Nephron (organoid): Measurements from ENCODE around the gene PPP2CA.
A peak's percentile ranks its signal among the peaks of the same experiment; 100 is the strongest.

ENCODE experiments used
- H3K27ac Mint-ChIP-seq, 3 experiments: 2 replicates each; pipeline ENCODE4 v1.8.0; 2020; ENCODE audit warnings: mixed read lengths in 3 of 3, mild to moderate bottlenecking in 2 of 3, moderate library complexity in 1 of 3
- H3K27me3 Mint-ChIP-seq: 2 replicates; pipeline ENCODE4 v1.8.0; 2021; ENCODE audit warnings: low read depth, mild to moderate bottlenecking, moderate library complexity, mixed read lengths
- H3K36me3 Mint-ChIP-seq: 2 replicates; pipeline ENCODE4 v1.8.0; 2020; ENCODE audit warnings: low read depth, mixed read lengths
- H3K4me1 Mint-ChIP-seq: 2 replicates; pipeline ENCODE4 v1.8.0; 2020; ENCODE audit warnings: mixed read lengths
- H3K4me3 Mint-ChIP-seq, 3 experiments: 2 replicates each; pipeline ENCODE4 v1.8.0; 2020; ENCODE audit warnings: mild to moderate bottlenecking in 3 of 3, mixed read lengths in 3 of 3, moderate library complexity in 2 of 3
- H3K9me3 Mint-ChIP-seq: 2 replicates; pipeline ENCODE4 v1.8.0; 2020; ENCODE audit warnings: mixed read lengths
- TF ChIP-seq, protein P1 (sequence below), 3 experiments: fragments of 200-600 bp; sonication (generic); IDR thresholded peaks; one replicate each; pipeline ENCODE4 v1.5.0; 2021; ENCODE audit warnings: antibody characterized with exemption in 3 of 3; ENCODE audit not compliant: unreplicated experiment in 3 of 3

PPP2CA gene

DNA sequence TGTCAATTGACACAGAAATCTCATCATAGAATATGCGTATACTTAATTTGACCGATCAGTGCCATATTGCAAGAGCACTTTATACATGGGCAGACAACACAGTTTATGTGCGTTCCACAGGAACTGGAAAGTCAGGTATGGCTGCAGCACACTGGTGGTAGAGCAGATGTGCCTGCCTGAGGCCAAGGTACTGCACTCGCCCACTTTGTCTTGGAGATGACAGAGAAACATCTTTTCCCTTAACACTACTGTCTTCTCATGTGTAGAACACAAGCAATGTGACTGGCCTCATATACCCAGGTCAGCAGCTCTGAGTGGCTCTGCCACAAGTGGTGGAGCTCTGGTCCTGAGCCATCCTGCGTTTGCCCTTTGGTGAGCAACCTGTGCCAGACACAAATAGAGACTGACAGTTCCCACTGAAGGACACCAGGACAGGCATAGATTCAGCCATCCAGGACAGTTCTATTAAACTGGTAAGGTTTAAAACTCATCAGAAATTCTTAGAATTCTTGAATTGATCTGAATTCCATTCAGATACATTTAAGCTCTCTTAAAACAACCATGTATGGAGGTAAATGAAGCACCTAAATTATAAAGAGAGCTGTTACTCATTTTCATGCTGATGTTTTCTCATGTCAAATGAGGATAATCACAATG, 21.0 kb upstream of the PPP2CA start:
- TF ChIP-seq, protein P1, sequence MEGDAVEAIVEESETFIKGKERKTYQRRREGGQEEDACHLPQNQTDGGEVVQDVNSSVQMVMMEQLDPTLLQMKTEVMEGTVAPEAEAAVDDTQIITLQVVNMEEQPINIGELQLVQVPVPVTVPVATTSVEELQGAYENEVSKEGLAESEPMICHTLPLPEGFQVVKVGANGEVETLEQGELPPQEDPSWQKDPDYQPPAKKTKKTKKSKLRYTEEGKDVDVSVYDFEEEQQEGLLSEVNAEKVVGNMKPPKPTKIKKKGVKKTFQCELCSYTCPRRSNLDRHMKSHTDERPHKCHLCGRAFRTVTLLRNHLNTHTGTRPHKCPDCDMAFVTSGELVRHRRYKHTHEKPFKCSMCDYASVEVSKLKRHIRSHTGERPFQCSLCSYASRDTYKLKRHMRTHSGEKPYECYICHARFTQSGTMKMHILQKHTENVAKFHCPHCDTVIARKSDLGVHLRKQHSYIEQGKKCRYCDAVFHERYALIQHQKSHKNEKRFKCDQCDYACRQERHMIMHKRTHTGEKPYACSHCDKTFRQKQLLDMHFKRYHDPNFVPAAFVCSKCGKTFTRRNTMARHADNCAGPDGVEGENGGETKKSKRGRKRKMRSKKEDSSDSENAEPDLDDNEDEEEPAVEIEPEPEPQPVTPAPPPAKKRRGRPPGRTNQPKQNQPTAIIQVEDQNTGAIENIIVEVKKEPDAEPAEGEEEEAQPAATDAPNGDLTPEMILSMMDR (IDR thresholded peaks at IDR 0.05; ENCODE audit: unreplicated experiment in 3 of 3), result no peak
- Mint-ChIP-seq H3K4me3 (no peak overlapping the region), H3K9me3 (no peaks in the 10 kb centered on the region), H3K27ac (peak overlapping the region in 1 of 3 experiments; percentile 54), H3K4me1 (peaks cover 32% of the 10 kb centered on the region), H3K36me3 (no peaks in the 10 kb centered on the region), H3K27me3 (no peaks in the 10 kb centered on the region)

DNA sequence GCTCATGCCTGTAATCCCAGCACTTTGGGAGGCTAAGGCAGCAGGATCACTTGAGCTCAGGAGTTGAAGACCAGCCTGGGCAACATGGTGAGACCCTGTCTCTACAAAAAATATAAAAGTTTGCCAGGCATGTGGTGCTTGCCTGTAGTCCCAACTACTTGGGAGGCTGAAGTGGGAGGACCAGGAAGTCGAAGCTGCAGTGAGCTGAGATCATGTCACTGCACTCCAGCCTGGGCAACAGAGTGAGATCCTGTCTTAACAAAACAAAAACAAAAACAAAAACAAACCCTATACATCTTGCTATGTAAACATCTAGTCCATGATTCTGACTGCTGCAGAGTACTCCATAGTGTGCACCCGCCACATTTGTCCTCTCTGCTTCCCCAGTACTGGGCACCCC, 19.8 kb upstream of the PPP2CA start:
- Mint-ChIP-seq H3K27ac (peak overlapping the region; percentile 76 to 89 (median 83)), H3K27me3 (no peaks in the 10 kb centered on the region), H3K36me3 (no peaks in the 10 kb centered on the region), H3K4me3 (no peak overlapping the region), H3K9me3 (no peaks in the 10 kb centered on the region), H3K4me1 (peaks cover 32% of the 10 kb centered on the region)
- TF ChIP-seq, protein P1 (IDR thresholded peaks at IDR 0.05; ENCODE audit: unreplicated experiment in 3 of 3), result no peak

DNA sequence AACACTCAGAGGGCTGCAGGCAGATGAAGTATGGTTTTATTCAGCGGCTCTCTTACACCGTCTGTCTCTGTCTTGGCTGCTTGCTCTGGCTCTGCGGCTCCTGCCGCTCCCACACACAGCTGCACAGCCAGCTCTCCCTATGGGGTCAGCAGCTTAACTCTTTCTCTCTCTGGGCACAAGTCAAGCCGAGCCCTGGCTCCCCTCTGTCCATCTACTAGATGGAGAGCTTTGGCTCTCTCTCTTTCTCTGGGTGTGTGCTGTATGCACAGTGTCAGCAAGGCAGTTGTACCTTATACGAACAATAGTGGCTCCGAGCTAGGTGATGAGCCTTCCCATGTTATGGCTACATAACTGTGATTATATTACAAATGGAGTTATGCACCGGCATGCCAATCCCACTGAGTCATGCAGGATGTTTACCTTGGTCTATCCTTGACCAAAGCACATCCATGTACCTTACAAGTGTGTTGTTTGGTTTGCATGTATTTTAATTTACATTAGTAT, 19.3 kb upstream of the PPP2CA start:
- Mint-ChIP-seq H3K27ac (peak overlapping the region; percentile 76 to 89 (median 83)), H3K9me3 (no peaks in the 10 kb centered on the region), H3K4me3 (peak overlapping the region; percentile 6 to 19 (median 15)), H3K27me3 (no peaks in the 10 kb centered on the region), H3K4me1 (peaks cover 38% of the 10 kb centered on the region), H3K36me3 (no peaks in the 10 kb centered on the region)
- TF ChIP-seq, protein P1 (IDR thresholded peaks at IDR 0.05; ENCODE audit: unreplicated experiment in 3 of 3), result no peak

DNA sequence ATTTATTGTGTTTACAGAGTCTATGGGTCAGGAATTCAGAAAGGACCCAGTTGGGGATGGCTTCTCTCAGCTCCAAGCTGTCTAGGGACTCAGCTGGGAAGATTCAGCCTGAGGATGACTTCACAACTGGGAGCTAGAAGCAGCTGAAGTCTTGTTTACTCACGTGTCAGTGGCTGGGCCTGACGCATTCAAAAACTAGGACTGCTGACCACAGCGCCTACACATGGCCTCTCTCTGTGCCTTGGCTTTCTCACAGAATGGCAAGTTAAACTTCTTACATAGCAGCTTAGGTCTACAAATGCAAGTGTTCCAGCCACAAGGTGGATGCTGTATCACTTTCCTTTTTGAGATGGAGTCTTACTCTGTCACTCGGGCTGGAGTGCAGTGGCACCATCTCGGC, 16.3 kb upstream of the PPP2CA start:
- Mint-ChIP-seq H3K4me1 (peaks cover 38% of the 10 kb centered on the region), H3K9me3 (no peaks in the 10 kb centered on the region), H3K27me3 (no peaks in the 10 kb centered on the region), H3K4me3 (peak overlapping the region in 1 of 3 experiments; percentile 23), H3K27ac (peak overlapping the region; percentile 81 to 94 (median 93)), H3K36me3 (no peaks in the 10 kb centered on the region)
- TF ChIP-seq, protein P1 (IDR thresholded peaks at IDR 0.05; ENCODE audit: unreplicated experiment in 3 of 3), result no peak

DNA sequence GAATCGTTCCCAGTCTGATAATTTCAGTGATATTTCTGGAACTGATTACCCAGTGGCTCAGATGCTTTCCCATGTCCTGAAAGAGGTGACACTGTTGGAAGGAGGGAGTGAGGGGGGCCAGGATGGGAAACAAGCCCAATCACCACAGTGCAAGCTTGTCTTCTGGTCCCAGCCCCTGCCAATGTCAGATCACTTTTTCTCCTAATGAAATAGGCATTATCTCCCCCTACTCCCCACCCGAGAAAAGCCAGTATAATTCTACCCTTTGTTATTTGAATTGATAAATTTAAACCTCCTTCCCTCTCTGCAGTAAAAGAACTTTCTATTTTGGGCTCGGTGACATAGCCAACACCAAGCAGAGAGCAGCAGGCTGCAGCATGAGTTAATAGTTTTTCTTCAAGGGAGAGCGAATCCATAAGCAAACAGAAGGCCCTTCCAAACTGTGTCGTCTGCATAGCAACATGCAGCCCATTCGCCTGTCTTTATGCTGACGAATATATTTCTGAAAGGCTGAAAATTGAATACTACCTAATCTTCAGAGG, 14.6 kb upstream of the PPP2CA start:
- H3K9me3 Mint-ChIP-seq, result no peaks in the 10 kb centered on the region
- H3K4me3 Mint-ChIP-seq, result peak overlapping the region; percentile 35 to 51 (median 49)
- H3K27me3 Mint-ChIP-seq, result no peaks in the 10 kb centered on the region
- no peaks in the 10 kb centered on the region for H3K36me3 Mint-ChIP-seq
- H3K27ac Mint-ChIP-seq, result peak overlapping the region; percentile 89 to 96 (median 95)
- TF ChIP-seq, protein P1 (IDR thresholded peaks at IDR 0.05; ENCODE audit: unreplicated experiment in 3 of 3), result no peak
- peaks cover 44% of the 10 kb centered on the region for H3K4me1 Mint-ChIP-seq
